Activated naive CD4-positive, alpha-beta T cell treated with anti-CD3 and anti-CD28 coated beads for 36 hours (primary cell): ENCODE measurements around the gene SLC9A9. TPM values are rescaled to one million over a fixed set of nuclear protein-coding genes. Genes with fewer than 3 reads are reported as not detected.

ENCODE experiments used
- CTCF ChIA-PET: fragments of 350-600 bp; sonication (Branson Sonifier 250); formaldehyde crosslinking; loops from one replicate; lab custom pipeline; 2021; ENCODE audit warnings: antibody characterized with exemption; lab: Charles Lee
- DNase-seq: peaks from one replicate; pipeline ENCODE4 v3.0.0-alpha.2; 2020
- H3K27ac Mint-ChIP-seq: one replicate; pipeline ENCODE4 v1.8.0; 2021; ENCODE audit warnings: mild to moderate bottlenecking, mixed read lengths
- H3K27me3 Mint-ChIP-seq: one replicate; pipeline ENCODE4 v1.8.0; 2021; ENCODE audit warnings: low read depth, mixed read lengths
- H3K36me3 Mint-ChIP-seq: one replicate; pipeline ENCODE4 v1.8.0; 2021; ENCODE audit warnings: low read depth, mixed read lengths
- H3K4me1 Mint-ChIP-seq: one replicate; pipeline ENCODE4 v1.8.0; 2021; ENCODE audit warnings: low read depth, mixed read lengths
- H3K4me3 Mint-ChIP-seq: one replicate; pipeline ENCODE4 v1.8.0; 2021; ENCODE audit warnings: mild to moderate bottlenecking, moderate library complexity, mixed read lengths
- H3K9me3 Mint-ChIP-seq: one replicate; pipeline ENCODE4 v1.8.0; 2021; ENCODE audit warnings: mixed read lengths
- intact Hi-C: fragments of 100-400 bp; cut with micrococcal nuclease; formaldehyde crosslinking; loops from one replicate; pipeline ENCODE4 v1.15.1; 2023
- total RNA-seq, 2 experiments: library from RNA; stranded (reverse); gene quantifications; one replicate each; pipeline ENCODE4 v1.2.3, GENCODE V29; 2021

SLC9A9 gene
- total RNA-seq, 2 experiments from 2014 or later, result 0.33 to 0.49 TPM

DNA sequence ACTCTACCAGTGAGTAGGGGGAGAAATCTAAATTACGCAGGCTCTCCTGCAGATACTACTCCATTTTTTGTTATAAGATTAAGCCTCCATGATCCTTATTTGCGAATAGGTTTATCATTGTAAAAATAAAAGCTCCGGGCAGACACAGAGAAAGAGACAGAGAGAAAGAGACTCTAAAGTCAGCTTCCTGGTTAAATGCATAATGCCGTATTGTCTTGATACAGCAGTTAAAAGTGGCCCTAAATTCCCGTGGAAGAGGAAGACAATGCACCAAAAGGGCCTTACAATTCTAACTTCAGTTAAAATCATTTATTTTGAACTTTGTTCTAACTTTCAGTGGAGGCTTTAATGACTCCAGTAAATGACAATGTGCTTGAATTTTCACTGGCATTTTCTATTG is 98.3 kb downstream of the SLC9A9 start:
- H3K4me3 Mint-ChIP-seq, result no peak overlapping the region
- H3K36me3 Mint-ChIP-seq, result no peaks in the 10 kb centered on the region
- intact Hi-C loops, result loop anchor here (5.0 kb wide), 2 partner anchors 303 to 748 kb away; partner anchors contain the start of gene U2SURP
- peaks cover 39% of the 10 kb centered on the region for H3K4me1 Mint-ChIP-seq
- H3K9me3 Mint-ChIP-seq, result no peaks in the 10 kb centered on the region
- no peak overlapping the region for H3K27ac Mint-ChIP-seq
- no peak for DNase-seq
- CTCF ChIA-PET, result interaction anchor here (1.8 kb wide), 1 partner anchor 26 kb away, joined by 5 read pairs; no protein-coding TSS in a partner anchor
- H3K27me3 Mint-ChIP-seq, result no peaks in the 10 kb centered on the region

DNA sequence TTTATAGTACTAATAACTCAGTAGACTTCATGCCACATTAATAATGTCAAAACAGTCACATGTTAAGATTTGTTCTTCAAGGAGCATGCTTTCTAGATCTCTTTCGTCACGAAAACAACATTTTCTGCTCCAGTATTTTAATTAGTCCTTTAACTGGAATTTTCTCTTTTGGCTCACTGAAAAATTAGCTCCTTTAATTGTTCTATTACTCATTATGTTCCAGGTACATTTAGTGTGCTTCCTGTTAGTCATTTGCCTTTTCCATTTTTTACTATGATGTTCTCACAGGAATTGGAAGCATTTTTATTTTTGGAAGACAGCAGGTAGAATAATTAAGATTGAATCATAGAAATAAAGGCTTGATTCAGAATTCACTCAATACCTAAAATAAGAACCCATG is 111.2 kb downstream of the SLC9A9 start:
- intact Hi-C loops, result no loop called here
- Mint-ChIP-seq H3K27ac (no peak overlapping the region), H3K4me1 (no peaks in the 10 kb centered on the region), H3K27me3 (no peaks in the 10 kb centered on the region), H3K9me3 (peaks cover 8% of the 10 kb centered on the region), H3K4me3 (no peak overlapping the region), H3K36me3 (peaks cover 1% of the 10 kb centered on the region)
- DNase-seq, result no peak
- CTCF ChIA-PET, result interaction anchor here (0.9 kb wide), 1 partner anchor 88 kb away, joined by 3 read pairs; no protein-coding TSS in a partner anchor

DNA sequence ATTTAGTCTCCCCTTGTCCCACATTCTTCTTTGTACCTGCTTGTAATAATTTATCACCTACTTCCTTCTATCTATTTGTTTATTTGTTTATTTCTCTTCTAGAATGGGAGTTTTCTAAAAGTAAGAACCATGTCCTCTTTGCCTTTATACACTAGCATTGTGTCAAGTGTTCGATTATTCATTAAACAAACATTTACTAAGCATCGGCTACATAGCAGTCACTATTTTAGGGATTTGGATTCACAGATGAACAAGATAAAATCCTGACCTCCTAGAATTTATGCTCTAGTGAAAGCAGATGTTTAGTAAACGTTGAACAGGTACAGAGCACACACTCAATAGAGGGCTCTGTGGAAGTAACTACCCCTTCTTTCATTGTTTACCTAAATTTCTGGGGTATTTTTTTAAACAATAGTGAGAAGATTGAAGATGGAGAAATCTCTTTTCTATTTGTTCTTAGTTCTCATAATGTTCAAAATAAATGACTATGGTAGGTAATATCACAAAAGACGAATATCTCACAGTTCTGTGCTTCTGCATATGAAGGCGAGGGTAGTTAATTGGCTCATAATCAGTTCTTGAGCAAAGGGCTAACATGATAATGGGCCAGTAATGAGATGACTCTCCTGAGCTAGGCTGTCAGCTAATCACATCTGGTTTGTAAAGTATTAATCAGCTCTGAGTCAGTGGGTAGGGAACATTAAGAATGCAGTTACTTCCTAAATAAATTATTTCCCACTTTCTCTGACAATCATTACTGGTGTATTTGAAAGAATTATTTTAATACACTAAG is 111.9 kb downstream of the SLC9A9 start:
- Mint-ChIP-seq H3K4me3 (no peak overlapping the region), H3K9me3 (peaks cover 8% of the 10 kb centered on the region), H3K4me1 (peaks cover 2% of the 10 kb centered on the region), H3K27ac (no peak overlapping the region), H3K27me3 (no peaks in the 10 kb centered on the region), H3K36me3 (peaks cover 1% of the 10 kb centered on the region)
- CTCF ChIA-PET, result interaction anchor here (0.6 to 0.9 kb wide), 2 partner anchors 88 to 169 kb away, joined by 3 read pairs; no protein-coding TSS in a partner anchor
- intact Hi-C loops, result no loop called here
- DNase-seq, result no peak

DNA sequence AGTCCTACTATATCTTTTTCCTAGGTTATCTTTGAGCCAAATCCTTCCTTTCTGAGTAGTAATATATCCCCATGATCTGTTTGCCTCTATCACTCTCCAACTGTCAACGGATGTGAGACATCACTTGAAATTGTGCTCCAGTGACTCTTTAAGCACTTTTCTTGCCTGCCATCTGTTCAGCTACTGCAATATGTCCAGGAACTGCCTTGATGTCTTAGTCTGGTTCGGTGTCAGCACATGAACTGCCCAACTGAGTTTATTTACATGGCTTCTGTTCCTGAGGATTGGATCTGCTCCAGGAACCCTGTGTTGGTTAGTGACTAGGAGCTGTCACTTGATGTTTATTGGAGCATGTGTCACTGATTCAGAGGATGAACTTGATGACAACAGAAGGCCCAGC is 116.5 kb downstream of the SLC9A9 start:
- Mint-ChIP-seq H3K36me3 (peaks cover 1% of the 10 kb centered on the region), H3K4me3 (no peak overlapping the region), H3K4me1 (peaks cover 4% of the 10 kb centered on the region), H3K27me3 (no peaks in the 10 kb centered on the region), H3K9me3 (no peaks in the 10 kb centered on the region), H3K27ac (no peak overlapping the region)
- no peak for DNase-seq
- intact Hi-C loops, result no loop called here
- CTCF ChIA-PET, result no interaction called here

DNA sequence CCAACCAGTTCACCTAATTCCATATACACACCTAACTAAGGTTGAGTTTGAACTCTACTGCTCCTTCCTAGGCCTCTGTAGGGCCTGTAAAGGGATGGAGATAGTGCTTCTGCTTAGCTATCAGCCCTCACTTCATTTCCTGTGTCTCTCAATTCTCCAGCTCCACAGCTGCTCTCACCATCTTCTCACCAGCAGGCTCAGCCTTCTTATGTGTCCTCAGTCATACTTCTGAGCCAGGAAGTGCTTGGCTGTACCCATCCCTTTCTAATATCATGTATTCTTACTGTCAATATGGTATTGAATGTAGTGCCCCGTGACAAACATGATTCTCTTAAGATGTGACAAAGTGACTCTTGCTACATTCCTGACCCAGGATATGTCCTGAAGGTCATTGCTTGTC is 116.9 kb downstream of the SLC9A9 start:
- Mint-ChIP-seq H3K36me3 (peaks cover 1% of the 10 kb centered on the region), H3K4me3 (no peak overlapping the region), H3K9me3 (no peaks in the 10 kb centered on the region), H3K27me3 (no peaks in the 10 kb centered on the region), H3K4me1 (peaks cover 4% of the 10 kb centered on the region), H3K27ac (no peak overlapping the region)
- intact Hi-C loops, result no loop called here
- CTCF ChIA-PET, result no interaction called here
- no peak for DNase-seq

DNA sequence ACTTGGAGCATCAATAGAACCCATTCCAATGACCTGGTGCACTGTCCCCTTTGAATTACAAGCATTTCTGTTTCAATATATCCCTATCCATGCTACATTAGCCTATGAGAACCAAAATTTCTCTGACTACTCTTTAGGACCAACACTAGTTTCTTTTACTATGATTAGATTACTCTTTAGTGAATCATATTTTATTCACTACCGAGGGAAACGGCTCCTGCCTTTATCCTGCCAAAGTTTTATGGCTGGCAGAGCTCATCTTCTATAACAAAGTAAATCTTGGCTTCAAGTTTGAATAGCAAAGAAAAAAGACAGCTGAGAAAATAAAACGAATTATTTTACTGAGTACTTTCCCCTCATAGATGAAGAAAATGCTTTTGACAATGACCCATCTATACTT is 120.9 kb downstream of the SLC9A9 start:
- Mint-ChIP-seq H3K4me1 (peaks cover 4% of the 10 kb centered on the region), H3K27ac (no peak overlapping the region), H3K9me3 (no peaks in the 10 kb centered on the region), H3K27me3 (no peaks in the 10 kb centered on the region), H3K4me3 (no peak overlapping the region), H3K36me3 (peaks cover 1% of the 10 kb centered on the region)
- intact Hi-C loops, result no loop called here
- no peak for DNase-seq
- CTCF ChIA-PET, result interaction anchor here (0.6 kb wide), 1 partner anchor 17 kb away, joined by 3 read pairs; no protein-coding TSS in a partner anchor

DNA sequence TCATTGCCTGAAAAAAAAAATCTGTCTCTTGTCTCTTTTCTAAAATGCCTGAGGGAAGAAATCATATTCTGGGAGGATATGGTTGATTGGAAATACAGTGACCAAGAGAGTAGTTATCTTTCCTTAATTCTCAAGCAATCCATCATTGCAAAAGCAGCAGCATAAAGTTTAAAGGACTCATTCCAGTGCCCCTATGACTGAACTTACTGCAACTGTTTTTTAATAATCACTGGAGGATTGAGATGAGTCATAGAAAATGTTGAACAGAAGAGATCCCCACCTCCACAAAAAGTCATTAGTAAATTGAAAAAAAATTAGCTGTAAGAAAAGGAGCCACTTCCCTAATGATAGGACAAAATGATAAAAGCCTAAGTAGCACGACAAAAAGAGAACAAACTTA is 121.5 kb downstream of the SLC9A9 start:
- Mint-ChIP-seq H3K36me3 (peaks cover 1% of the 10 kb centered on the region), H3K9me3 (no peaks in the 10 kb centered on the region)
- DNase-seq, result no peak

DNA sequence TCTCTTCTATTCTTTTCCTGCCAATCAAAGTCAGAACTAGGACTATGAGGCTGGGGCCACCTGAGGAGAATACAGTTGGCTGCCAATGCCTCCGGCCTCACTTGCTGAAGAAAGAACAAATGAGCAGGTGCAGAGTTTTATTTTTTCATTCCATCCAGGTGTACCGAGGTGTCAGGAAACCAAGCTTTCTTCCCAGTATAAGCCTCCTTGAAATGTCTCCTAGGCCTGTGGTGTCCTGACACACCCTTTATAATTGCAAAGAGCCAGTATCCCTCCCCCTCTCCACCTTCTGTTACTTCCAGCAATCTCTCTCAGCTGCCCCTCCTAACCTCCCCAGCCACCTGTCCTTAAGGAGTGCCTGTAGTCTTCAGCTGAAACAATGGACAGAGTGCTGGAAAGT is 127.9 kb downstream of the SLC9A9 start:
- Mint-ChIP-seq H3K27me3 (no peaks in the 10 kb centered on the region), H3K4me1 (no peaks in the 10 kb centered on the region), H3K4me3 (no peak overlapping the region), H3K9me3 (no peaks in the 10 kb centered on the region), H3K27ac (no peak overlapping the region), H3K36me3 (peaks cover 1% of the 10 kb centered on the region)
- CTCF ChIA-PET, result no interaction called here
- no peak for DNase-seq
- intact Hi-C loops, result no loop called here

More for the DNA sequence above, 121.5 kb downstream of the SLC9A9 start:
- no peak overlapping the region for H3K4me3 Mint-ChIP-seq
- CTCF ChIA-PET, result interaction anchor here (1.0 kb wide), 1 partner anchor 52 kb away, joined by 3 read pairs; no protein-coding TSS in a partner anchor
- no peaks in the 10 kb centered on the region for H3K27me3 Mint-ChIP-seq
- peaks cover 4% of the 10 kb centered on the region for H3K4me1 Mint-ChIP-seq
- H3K27ac Mint-ChIP-seq, result no peak overlapping the region
- intact Hi-C loops, result no loop called here

DNA sequence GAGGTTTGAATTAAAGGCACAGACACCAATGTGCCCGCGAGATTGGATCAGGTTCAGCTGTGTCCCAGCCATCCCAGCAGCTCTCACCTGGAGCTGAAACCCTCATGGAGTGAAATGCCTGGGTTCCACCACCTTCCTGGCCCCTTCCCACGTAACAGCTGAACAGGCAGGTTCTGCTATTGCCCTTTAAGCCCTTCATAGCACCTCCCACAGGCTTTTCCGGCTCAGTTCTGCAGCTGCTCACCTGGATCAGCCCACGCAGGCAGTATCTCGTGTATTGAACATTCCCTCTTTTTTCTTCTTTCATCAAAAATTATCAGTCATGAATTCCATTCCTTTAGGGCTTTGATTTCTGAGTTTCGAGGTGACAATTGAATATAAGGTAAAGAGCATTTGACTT is 129.8 kb downstream of the SLC9A9 start:
- Mint-ChIP-seq H3K27me3 (no peaks in the 10 kb centered on the region), H3K27ac (no peak overlapping the region), H3K4me1 (no peaks in the 10 kb centered on the region), H3K36me3 (no peaks in the 10 kb centered on the region), H3K9me3 (no peaks in the 10 kb centered on the region), H3K4me3 (no peak overlapping the region)
- intact Hi-C loops, result no loop called here
- no peak for DNase-seq
- CTCF ChIA-PET, result interaction anchor here (0.6 to 0.7 kb wide), 2 partner anchors 462 to 531 kb away, joined by 3 to 4 read pairs; no protein-coding TSS in a partner anchor

DNA sequence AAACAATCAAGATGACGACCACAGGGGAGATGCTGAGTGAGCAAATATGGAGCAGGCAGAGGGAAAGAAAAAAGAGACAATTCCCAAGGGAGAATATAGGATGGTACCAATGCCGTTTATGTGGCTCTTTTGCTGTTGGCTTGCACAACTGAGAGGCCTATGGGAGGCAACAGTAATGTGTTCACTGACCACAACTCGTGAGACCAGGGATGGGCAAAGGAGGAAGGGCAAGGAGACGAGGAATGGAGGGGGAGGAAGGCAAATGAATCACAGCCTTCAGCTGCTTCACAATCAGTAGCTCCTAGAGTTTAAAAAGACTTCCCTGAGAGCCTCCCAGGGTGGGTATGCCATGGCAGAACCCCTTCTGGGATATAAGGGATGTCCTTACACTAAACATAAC is 131.5 kb downstream of the SLC9A9 start:
- H3K27me3 Mint-ChIP-seq, result no peaks in the 10 kb centered on the region
- H3K4me1 Mint-ChIP-seq, result no peaks in the 10 kb centered on the region
- DNase-seq, result no peak
- H3K36me3 Mint-ChIP-seq, result no peaks in the 10 kb centered on the region
- intact Hi-C loops, result no loop called here
- no peaks in the 10 kb centered on the region for H3K9me3 Mint-ChIP-seq
- CTCF ChIA-PET, result no interaction called here
- no peak overlapping the region for H3K4me3 Mint-ChIP-seq
- no peak overlapping the region for H3K27ac Mint-ChIP-seq

DNA sequence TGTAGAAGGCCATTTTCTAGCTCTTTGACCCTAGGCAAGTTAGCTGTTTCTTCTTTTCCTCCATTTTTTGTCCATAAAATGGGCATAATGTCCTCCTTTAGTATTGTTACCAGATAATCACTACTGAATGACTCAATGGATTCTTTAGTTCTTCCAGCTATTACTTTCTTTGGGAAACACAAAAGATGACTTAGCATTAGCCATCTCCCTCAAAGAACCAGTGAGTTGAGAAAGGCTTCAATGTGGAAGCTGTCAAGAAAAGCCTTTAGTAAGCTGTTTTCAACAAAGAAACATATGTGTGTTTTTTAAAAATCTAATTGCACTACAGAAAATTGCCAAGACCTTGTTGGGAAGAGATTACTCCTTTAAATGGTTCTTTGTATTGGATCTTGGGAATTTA is 135.7 kb downstream of the SLC9A9 start:
- Mint-ChIP-seq H3K27me3 (no peaks in the 10 kb centered on the region), H3K36me3 (no peaks in the 10 kb centered on the region), H3K4me1 (no peaks in the 10 kb centered on the region), H3K27ac (no peak overlapping the region), H3K9me3 (no peaks in the 10 kb centered on the region), H3K4me3 (no peak overlapping the region)
- CTCF ChIA-PET, result no interaction called here
- intact Hi-C loops, result no loop called here
- no peak for DNase-seq

DNA sequence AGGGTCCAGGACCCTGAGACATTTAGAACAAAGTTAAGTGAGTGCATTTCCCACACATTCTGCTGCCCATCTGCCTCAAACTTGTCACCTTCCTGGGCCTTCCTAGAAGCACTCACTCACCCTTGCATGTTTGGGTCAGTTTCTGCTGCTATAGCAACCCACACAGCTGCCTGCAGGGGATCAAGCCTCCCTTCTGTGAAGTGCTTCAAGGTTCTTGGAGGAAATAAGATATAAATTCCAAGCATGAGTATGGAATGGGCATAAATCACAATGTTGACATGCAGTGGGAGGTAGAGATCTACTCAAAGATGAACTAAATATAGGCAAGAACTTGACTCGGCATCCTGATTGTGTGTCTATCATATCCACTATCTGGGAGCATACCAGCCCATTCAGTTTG is 140.4 kb downstream of the SLC9A9 start:
- no peaks in the 10 kb centered on the region for H3K27me3 Mint-ChIP-seq
- H3K27ac Mint-ChIP-seq, result no peak overlapping the region
- DNase-seq, result no peak
- H3K4me1 Mint-ChIP-seq, result no peaks in the 10 kb centered on the region
- H3K9me3 Mint-ChIP-seq, result no peaks in the 10 kb centered on the region
- CTCF ChIA-PET, result interaction anchor here (1.0 kb wide), 1 partner anchor 10 kb away, joined by 3 read pairs; no protein-coding TSS in a partner anchor
- no peaks in the 10 kb centered on the region for H3K36me3 Mint-ChIP-seq
- intact Hi-C loops, result no loop called here
- no peak overlapping the region for H3K4me3 Mint-ChIP-seq
